Endodermal cell (in vitro differentiated cells): ENCODE data around the gene HOXC11. TPM values are rescaled to one million over a fixed set of nuclear protein-coding genes. Genes with fewer than 3 reads are reported as not detected.
A peak's percentile ranks its signal among the peaks of the same experiment; 100 is the strongest.

Experiments used
- DNase-seq: peaks from one replicate; pipeline ENCODE4 v3.0.0-alpha.2; 2017
- H3K27ac ChIP-seq: 2 replicates; pipeline ENCODE4 v1.5.1; 2013; ENCODE audit warnings: mild to moderate bottlenecking, low read depth, low read length, moderate library complexity
- H3K27me3 ChIP-seq: 2 replicates; pipeline ENCODE4 v1.6.1; 2013; ENCODE audit warnings: mild to moderate bottlenecking, low read length, moderate library complexity; ENCODE audit not compliant: insufficient read depth, control insufficient read depth, poor library complexity, severe bottlenecking
- H3K36me3 ChIP-seq: 2 replicates; pipeline ENCODE4 v1.7.0; 2013; ENCODE audit warnings: mild to moderate bottlenecking, low read length, moderate library complexity; ENCODE audit not compliant: control insufficient read depth, insufficient read depth
- H3K4me1 ChIP-seq: one replicate; pipeline ENCODE4 v1.7.0; 2013; ENCODE audit warnings: low read length; ENCODE audit not compliant: control insufficient read depth, insufficient read depth
- H3K4me3 ChIP-seq: 2 replicates; pipeline ENCODE4 v1.5.1; 2013; ENCODE audit warnings: mild to moderate bottlenecking, low read length, moderate library complexity
- H3K9ac ChIP-seq: 2 replicates; pipeline ENCODE4 v1.6.1; 2013; ENCODE audit warnings: mild to moderate bottlenecking, low read length, moderate library complexity; ENCODE audit not compliant: poor library complexity, severe bottlenecking; ENCODE audit errors: extremely low read depth
- H3K9me3 ChIP-seq: 2 replicates; pipeline ENCODE4 v1.6.1; 2013; ENCODE audit warnings: mild to moderate bottlenecking, low read length, moderate library complexity; ENCODE audit not compliant: control insufficient read depth
- H3K27ac Mint-ChIP-seq: 2 replicates; pipeline ENCODE4 v1.8.0; 2020; ENCODE audit warnings: mixed read lengths
- H3K27me3 Mint-ChIP-seq: 2 replicates; pipeline ENCODE4 v1.8.0; 2021; ENCODE audit warnings: mild to moderate bottlenecking, mixed read lengths; ENCODE audit not compliant: insufficient read depth
- H3K36me3 Mint-ChIP-seq: 2 replicates; pipeline ENCODE4 v1.8.0; 2020; ENCODE audit warnings: low read depth, mixed read lengths
- H3K4me1 Mint-ChIP-seq: 2 replicates; pipeline ENCODE4 v1.8.0; 2020; ENCODE audit warnings: mixed read lengths
- H3K4me3 Mint-ChIP-seq: 2 replicates; pipeline ENCODE4 v1.8.0; 2020; ENCODE audit warnings: mild to moderate bottlenecking, moderate library complexity, mixed read lengths
- H3K9me3 Mint-ChIP-seq: 2 replicates; pipeline ENCODE4 v1.8.0; 2020; ENCODE audit warnings: mild to moderate bottlenecking, mixed read lengths
- WGBS, 2 experiments: methylation state at CpG; one replicate each; pipeline versions ENCODE4 v1.1.5 to v1.1.7; 2013; ENCODE audit warnings: missing lambda C conversion rate in 2 of 2, mixed read lengths in 1 of 2; ENCODE audit not compliant: insufficient coverage in 1 of 2, insufficient read length in 1 of 2; 5-methylcytosine and 5-hydroxymethylcytosine counted together
- total RNA-seq, 2 donors: library from RNA; stranded (reverse); fragmentation: NEBNext Ultra II Directional in 1 of 2; extraction: Animal tissue kit (Norgen Biotek cat#: 25700) in 1 of 2; gene quantifications; 2 replicates in 1 of 2; 3 replicates in 1 of 2; pipeline ENCODE4 v1.2.1, GENCODE V29; 2021
- TF ChIP-seq, protein P1 (sequence below): fragments of 200-600 bp; sonication (generic); conservative IDR thresholded peaks from 2 replicates; pipeline ENCODE4 v1.5.0; 2021; ENCODE audit warnings: antibody characterized with exemption, mild to moderate bottlenecking

HOXC11 gene
- total RNA-seq, 2 donors from 2014 or later, result not detected

DNA sequence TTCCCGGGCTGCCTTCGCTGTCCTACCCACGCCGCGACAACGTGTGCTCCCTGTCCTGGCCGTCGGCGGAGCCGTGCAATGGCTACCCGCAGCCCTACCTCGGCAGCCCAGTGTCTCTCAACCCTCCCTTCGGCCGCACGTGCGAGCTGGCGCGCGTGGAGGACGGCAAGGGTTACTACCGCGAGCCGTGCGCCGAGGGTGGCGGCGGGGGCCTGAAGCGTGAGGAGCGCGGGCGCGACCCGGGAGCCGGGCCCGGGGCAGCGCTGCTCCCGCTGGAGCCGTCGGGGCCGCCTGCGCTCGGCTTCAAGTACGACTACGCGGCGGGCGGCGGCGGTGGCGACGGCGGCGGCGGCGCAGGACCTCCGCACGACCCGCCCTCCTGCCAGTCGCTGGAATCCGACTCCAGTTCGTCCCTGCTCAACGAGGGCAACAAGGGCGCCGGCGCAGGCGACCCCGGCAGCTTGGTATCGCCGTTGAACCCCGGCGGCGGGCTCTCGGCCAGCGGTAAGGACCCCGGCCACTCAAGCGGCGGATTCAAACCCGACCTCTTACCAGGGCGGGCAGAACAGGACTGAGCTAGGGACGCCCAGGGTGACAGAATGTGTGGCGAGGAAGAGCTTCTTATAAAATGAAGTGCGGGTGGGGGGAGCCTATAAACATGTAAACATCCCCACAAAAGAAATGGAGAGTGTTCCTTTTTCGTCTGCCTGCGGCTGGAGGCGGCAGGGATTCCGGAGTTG is 17.7 kb upstream of the HOXC11 start:
- TF ChIP-seq, protein P1, sequence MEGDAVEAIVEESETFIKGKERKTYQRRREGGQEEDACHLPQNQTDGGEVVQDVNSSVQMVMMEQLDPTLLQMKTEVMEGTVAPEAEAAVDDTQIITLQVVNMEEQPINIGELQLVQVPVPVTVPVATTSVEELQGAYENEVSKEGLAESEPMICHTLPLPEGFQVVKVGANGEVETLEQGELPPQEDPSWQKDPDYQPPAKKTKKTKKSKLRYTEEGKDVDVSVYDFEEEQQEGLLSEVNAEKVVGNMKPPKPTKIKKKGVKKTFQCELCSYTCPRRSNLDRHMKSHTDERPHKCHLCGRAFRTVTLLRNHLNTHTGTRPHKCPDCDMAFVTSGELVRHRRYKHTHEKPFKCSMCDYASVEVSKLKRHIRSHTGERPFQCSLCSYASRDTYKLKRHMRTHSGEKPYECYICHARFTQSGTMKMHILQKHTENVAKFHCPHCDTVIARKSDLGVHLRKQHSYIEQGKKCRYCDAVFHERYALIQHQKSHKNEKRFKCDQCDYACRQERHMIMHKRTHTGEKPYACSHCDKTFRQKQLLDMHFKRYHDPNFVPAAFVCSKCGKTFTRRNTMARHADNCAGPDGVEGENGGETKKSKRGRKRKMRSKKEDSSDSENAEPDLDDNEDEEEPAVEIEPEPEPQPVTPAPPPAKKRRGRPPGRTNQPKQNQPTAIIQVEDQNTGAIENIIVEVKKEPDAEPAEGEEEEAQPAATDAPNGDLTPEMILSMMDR, result no peak
- WGBS, 2 experiments, result 9 to 10% methylated on average over 23 to 82 of the region's 86 CpGs
- Mint-ChIP-seq H3K27ac (no peak overlapping the region), H3K36me3 (no peaks in the 10 kb centered on the region), H3K4me3 (no peak overlapping the region), H3K4me1 (no peaks in the 10 kb centered on the region), H3K9me3 (peaks cover 2% of the 10 kb centered on the region), H3K27me3 (peaks cover 99% of the 10 kb centered on the region)
- H3K36me3 ChIP-seq, result no peaks in the 10 kb centered on the region
- no peak overlapping the region for H3K4me3 ChIP-seq
- H3K27ac ChIP-seq, result no peak overlapping the region
- DNase-seq, result peak; percentile 78
- H3K9ac ChIP-seq, result no peak overlapping the region
- H3K27me3 ChIP-seq, result peaks cover 100% of the 10 kb centered on the region
- no peaks in the 10 kb centered on the region for H3K4me1 ChIP-seq
- H3K9me3 ChIP-seq, result peaks cover 23% of the 10 kb centered on the region

DNA sequence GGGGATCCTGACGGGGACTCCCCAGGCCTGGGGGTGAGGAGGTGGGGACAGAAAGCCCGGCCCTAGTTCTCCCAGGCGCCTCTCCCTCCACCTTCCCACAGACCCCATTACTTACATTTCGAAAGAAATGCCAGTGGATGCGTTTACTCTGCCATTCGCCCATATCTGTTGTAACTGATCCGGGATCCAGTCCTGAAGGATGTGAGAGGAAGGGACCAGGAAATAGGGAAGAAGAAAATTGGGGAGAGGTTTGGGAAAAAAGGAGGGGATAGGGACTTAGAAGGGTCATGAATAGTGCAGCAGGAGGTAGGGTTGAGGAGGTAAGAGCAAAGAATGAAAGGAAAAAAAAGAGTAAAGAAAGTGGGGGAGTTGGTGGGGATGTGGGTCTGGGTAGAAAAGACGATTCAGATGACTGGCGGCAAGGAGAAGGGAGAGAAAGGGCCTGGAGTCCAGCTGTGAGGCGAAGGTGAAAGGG is 17.1 kb upstream of the HOXC11 start:
- DNase-seq, result no peak
- Mint-ChIP-seq H3K4me1 (no peaks in the 10 kb centered on the region), H3K36me3 (no peaks in the 10 kb centered on the region), H3K4me3 (no peak overlapping the region), H3K27me3 (peaks cover 99% of the 10 kb centered on the region), H3K9me3 (peaks cover 2% of the 10 kb centered on the region), H3K27ac (no peak overlapping the region)
- H3K9me3 ChIP-seq, result peaks cover 23% of the 10 kb centered on the region
- TF ChIP-seq, protein P1, result no peak
- no peaks in the 10 kb centered on the region for H3K4me1 ChIP-seq
- no peak overlapping the region for H3K27ac ChIP-seq
- H3K27me3 ChIP-seq, result peaks cover 100% of the 10 kb centered on the region
- no peak overlapping the region for H3K4me3 ChIP-seq
- H3K36me3 ChIP-seq, result no peaks in the 10 kb centered on the region
- no peak overlapping the region for H3K9ac ChIP-seq
- 20 to 22% methylated on average over 5 to 6 of the region's 10 CpGs for WGBS, 2 experiments

DNA sequence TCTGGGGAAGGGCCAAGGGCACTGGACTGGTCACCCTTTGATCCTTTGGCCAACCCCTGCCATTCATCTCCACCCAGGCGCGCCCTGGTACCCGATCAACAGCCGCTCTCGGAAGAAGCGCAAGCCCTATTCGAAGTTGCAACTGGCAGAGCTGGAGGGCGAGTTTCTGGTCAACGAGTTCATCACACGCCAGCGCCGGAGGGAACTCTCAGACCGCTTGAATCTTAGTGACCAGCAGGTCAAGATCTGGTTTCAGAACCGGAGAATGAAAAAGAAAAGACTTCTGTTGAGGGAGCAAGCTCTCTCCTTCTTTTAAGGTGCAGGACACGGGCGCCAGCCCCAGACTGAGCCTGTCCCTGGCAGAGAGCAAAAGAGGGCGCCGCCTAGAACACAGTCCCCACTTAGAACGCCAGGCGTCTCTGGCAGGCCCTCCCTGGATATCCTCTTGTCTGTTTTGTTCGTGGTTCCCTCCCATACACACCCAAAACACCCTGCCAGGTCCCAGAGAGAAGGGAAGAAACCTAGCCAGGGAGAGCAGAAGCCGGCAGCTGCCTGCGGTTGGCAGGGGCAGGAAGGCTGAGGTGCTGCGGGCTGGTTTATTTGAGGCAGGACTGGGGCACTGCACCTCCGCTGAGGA is 16.6 kb upstream of the HOXC11 start:
- Mint-ChIP-seq H3K36me3 (no peaks in the 10 kb centered on the region), H3K4me3 (no peak overlapping the region), H3K9me3 (no peaks in the 10 kb centered on the region), H3K27me3 (peaks cover 99% of the 10 kb centered on the region), H3K27ac (no peak overlapping the region), H3K4me1 (no peaks in the 10 kb centered on the region)
- H3K36me3 ChIP-seq, result no peaks in the 10 kb centered on the region
- DNase-seq, result peak; percentile 70
- no peak overlapping the region for H3K4me3 ChIP-seq
- no peak overlapping the region for H3K27ac ChIP-seq
- TF ChIP-seq, protein P1, result no peak
- no peaks in the 10 kb centered on the region for H3K4me1 ChIP-seq
- whole genome bisulfite sequencing, 2 experiments, result 18 to 23% methylated on average over 11 to 25 of the region's 25 CpGs
- peaks cover 23% of the 10 kb centered on the region for H3K9me3 ChIP-seq
- H3K9ac ChIP-seq, result no peak overlapping the region
- H3K27me3 ChIP-seq, result peaks cover 100% of the 10 kb centered on the region
